NCI-H82 treated with DMSO at 0.1 percent for 48 hours (cell line): ENCODE measurements around the gene HDAC4.

Experiments used
- DNase-seq: peaks from one replicate; lab custom pipeline; 2025; ENCODE audit not compliant: unreplicated experiment; lab: John Stamatoyannopoulos, UW

Gene HDAC4

DNA sequence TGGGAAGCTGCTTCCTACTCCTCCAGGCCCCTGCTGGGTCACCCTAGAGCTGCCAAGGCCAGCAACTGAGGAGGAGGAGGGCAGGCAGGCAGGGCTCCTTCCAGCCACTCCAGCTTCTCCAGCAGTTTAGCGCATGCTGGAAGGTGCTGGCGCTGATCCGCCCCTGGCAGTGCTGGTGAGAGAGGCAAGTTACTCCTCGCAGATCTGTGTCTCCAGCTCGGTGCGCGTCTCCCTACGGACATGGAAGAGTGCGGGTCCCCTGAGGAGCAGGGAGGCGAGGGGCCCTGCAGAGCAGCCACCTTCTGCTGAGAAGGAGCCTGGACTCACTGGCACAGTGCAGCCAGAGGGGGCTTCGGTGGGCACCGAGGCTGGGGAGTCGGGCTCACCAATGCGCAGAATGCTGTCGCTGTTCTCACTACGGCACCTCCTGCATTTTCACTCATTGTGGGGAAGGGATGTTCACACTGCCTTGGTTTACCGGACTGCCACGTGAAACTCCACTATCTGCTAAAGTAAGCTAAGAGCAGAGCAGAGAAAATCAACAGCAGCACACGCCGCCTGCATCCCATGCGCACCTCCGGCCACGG lies 206.0 kb downstream of the HDAC4 start:
- no peak for DNase-seq

DNA sequence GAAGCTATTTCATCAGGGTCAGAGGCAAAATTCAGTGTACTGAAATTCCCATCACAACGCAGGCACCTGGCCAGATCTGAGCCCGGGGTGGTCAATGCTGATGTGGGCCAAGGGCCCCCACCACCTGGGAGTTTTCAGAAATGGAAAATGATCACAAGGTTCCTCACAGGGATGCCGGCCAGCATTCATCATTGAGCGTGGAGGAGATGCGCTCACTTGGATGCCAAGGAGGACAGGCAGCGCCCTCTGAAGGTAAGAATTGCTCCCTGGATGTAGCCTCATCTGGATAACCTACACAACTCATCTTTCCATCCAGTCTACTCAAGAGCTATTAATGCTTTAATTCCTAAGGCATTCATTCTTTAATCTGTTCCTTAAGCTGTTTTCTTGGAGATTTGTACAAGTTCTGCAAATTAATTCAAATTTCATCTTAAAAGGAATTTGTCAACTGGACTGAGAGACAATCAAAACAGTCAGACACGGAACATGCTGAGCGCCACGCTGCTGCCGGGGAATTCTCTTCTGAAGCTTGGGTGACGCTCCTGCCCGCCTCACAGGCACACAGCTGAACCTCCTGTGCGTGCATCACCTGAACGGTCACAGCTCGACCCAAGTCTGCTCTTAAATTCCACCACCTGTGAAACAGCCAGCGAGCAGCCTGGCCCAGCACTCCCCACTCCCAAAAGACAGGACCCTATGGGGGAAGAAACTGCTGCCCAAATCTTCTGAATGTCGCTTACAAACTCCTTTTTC lies 206.7 kb downstream of the HDAC4 start:
- DNase-seq, result no peak

DNA sequence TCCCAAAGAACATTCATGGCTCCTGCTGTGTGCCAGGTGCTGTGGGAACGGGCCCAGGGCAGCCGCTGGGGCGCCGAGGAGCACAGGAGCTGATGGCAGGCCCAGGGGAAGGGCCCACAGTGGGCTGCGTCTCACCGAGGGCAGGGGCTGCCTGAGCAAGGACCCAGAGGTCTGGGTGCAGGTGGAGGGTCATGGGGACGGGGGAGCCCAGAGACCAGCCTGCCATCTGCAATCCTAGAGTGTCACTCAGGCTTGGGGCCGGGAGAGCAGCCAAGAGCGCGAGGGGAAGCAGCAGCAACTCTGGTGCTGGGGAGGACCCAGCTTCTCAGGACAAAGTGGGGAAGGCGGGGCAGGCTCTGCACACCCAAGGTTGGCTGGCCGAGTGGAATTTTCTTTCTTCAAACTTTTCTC lies 207.4 kb downstream of the HDAC4 start:
- DNase-seq, result no peak

DNA sequence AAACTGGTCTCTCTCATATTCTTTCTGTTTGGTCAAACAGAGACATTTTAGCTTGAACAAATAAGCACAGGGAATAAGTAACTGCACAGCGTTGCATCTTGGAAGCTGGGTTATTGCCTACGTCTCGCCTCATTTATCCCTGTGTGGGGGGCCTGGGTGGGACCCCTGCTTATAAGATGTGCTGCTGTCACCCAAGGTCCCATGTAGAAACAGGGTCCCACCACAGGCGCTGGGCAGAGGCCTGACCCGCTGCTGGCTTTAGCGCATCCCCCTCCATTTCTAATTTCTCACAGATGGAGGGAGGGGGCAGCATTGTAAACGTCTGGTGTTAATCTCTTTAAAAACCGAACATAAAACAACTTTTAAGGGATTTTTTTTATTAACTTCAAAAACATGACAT lies 207.8 kb downstream of the HDAC4 start:
- no peak for DNase-seq

DNA sequence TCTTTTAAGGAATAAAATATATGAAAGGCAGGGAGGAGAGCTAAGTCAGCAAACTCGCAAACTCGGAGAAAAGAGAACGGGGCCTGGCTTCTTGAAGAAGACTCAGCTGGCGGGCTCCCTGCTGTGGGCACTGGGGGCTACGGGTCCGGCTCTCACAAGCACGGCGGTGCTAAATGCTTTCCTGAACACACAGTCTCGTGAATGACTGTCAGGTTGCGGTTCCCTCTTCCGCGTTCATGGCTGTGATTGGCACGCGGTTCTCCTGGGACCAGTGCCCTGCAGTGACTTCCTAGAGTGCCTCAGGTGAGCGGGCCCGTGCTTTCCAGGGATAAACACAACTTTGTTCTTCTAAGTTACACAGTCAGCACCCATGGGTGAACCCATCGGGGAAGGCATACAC lies 208.4 kb downstream of the HDAC4 start:
- no peak for DNase-seq

DNA sequence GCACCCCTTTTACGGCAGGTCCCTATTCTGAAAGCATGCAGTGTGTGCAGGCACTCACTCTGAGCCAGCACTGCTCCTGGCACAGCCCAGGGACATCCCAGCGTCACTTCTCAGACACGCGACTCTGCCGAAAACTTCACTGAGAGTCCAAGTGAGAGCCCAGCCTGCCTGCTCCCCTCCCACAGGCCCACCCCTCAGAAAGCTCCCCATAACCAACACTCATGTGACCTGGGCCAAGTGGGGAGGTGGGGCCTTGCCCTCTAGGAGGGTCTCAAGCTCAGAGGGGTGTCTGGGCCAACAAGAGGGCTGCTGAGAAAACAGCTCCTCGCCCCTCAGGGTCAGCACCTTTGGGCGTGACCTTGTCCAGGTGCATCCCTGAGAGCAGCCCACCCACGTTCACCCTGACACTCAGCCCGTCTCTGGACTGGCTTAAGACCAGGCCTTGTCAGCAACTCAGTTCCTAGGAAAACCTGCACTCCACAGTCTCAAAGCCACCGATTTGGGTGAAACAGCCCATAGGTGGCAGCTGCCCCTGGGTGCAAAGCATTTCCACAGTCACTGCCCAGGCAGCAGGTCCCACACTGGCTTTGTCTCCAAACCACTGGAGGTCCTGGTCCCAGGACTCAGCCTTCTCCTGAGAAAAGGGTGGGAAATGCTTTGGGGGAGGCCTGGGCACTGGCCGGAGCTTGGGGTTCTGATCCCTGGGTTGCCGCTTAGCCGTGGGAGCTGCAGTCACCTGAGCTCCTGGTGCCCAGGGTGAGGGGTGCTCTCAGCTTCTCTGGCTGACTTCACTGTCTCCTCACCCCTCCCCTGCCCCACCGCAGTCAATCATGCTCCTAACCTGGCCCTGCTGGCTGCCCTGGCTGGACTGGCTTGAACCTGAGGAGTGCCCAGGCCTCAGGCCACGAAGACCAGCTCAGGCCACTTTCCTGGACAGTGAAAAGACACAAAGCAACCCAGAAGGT lies 209.6 kb downstream of the HDAC4 start:
- DNase-seq, result no peak

DNA sequence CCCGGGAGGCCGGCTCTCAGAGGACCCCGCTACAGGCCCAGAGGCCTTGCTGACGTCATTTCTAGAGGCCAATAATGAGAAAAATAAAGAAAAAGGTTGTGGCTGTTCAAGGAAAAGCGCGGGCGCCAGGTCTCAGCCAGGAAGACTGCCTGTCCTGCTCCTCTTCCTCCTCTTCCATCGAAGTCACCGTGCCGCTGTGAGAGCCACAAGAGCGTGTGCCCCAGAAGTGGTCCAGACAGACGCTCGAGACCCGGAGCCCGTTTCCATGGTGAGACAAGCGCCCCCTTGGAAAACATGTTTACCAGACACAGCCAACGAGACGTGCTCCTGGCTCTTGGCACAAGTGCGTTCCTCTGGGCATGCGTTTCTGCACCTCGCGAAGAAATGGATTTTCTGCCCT lies 210.5 kb downstream of the HDAC4 start:
- DNase-seq, result no peak

DNA sequence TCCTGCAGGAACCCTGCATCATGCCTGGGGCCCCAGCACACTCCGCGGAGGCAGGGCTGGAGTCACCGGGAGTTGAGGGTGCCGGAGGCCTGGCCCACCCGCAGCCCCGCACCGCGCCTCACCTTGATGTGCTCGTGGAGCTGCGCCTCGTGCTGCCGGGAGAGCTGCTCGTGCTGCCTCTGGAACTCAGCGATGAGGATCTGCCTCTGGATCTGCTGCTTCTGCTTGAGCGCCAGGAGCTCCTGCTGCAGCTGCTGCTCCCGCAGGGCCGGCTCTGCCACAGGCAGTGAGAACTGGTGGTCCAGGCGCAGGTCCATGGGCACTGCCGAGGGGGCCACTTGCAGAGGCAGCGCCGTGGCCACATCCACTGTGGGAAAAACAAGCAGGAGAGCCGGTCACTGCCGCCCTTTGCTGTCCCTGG lies 211.1 kb downstream of the HDAC4 start:
- no peak for DNase-seq

DNA sequence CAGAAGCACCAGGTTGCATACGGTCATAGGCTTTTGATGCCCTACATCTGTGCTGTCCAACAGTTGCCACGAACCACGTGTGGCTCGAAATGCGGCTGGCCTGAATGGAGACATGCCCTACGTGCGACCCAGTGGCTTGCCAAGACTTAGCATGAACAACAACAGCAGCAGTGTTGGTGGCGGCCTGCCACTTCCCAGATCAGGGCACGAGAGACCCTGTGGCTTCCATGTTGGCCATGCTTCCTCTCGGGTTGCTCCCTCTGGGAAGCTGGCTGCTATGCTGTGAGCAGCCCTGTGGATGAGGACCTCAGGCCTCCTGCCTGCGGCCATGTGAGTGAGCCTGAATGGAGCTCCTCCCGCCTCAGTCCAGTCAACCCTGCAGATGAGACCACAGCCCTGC lies 212.3 kb downstream of the HDAC4 start:
- DNase-seq, result no peak

DNA sequence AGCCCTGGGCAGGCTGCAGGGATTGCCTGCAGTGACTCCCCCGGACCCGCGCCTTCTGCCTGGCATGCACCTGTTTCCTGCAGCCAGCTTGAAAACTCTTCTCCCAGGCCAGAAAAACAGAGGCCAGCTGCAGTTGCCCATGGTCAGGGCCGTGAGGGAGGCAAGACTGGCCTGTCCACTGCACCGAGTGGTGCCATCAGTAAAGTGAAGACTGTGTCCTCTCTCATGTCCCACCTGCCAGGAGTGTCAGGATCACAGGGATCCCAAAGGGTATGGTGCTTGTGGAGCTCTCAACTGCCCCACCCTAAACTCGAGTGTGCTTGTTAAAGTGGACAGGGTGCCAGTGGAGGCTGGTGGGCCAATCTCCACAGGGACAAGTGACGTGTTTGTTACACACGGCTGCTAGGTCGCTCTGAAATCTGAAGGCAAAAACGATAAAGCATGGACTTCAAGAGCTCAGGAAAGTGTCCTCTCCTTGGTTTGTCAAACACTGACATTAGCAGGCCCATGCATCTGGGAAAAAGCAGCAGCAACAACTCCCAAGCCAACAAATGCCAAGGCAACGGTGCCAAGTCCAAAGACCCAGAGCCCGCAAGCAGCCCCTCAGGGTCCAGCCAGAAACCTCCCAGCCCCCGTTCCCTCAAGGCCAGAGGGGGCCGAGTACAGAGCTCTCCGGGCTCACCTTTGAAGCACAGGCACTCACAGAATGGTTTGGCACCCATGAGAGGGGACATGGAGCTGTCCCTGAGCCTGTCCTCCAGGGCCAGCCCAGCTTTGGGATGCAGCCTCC lies 213.2 kb downstream of the HDAC4 start:
- no peak for DNase-seq

DNA sequence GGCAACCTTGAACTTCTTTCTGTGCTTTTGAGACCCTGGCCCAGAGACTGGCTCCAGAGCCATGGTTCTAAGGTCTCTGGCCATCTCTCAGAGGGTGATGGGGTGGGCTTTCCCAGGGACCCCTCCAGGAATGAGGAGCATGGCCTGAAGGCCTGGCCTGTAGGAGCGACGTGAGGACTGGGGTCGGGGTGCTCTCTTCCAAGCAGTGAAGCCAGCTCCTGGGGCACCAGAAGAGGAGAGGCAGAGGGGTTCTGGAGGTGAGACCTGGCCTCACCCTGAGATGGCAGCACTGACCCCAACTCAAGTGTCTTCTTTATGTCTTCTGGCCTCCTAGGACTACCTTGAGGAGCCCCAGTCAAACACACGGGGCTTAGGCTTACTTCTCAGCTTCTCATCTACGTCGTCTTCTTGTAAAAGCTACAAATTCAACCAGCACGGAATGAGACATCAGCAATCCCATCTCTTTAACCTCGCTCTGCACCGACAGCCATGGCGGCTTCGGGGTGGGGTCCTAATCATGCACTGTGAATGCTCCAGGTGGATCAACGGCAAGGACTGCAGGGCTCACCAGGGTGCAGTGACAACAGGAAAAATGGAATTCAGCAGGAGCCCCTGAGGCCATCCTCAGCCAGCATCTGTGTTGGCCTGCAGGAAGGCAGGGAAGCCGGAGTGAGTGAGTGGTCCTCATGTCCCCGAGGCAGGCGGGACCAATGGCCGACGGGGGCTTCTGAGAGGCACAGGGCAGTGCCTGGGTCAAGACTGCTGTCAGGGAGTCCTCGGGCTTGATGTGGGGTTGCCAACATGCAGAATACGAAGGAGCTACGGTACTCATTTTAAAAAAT lies 214.1 kb downstream of the HDAC4 start:
- DNase-seq, result no peak

DNA sequence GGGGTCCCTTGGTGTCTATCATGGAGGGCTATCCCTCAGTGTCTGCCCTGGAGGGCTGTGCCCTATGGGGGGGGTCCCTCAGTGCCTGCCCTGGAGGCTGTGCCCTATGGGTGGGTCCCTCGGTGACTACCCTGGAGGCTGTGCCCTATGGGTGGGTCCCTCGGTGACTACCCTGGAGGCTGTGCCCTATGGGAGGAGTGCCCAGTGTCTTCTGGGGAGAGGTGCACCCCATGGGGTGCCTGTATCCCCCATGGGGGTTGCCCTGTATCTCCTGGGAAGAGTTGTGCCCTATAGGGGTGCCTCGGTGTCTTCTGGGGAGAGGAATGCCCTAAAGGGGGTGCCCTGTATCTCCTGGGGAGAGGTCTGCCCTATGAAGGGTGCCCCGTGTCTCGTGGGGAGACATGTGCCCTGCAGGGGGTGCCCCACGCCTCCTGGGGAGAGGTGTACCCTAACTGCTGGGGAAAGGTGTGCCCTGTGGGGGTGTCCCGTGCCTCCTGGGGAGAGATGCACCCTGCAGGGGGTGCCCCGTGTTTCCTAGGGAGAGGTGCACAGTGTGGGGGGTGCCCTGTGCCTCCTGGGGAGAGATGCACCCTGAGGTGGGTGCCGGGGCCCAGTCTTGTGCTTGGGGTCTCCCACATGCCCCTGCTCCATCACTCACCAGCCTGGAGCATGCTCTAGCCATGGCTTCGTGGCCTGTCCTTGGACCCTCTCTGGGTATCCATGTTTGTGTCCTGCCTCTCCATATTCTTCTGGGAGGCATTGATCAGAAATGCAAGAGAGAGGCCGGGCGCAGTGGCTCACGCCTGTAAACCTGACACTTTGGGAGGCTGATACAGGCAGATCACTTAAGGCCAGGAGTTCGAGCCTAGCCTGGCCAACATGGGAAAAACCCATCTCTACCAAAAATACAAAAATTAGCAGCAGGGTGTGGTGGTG lies 215.6 kb downstream of the HDAC4 start:
- no peak for DNase-seq

DNA sequence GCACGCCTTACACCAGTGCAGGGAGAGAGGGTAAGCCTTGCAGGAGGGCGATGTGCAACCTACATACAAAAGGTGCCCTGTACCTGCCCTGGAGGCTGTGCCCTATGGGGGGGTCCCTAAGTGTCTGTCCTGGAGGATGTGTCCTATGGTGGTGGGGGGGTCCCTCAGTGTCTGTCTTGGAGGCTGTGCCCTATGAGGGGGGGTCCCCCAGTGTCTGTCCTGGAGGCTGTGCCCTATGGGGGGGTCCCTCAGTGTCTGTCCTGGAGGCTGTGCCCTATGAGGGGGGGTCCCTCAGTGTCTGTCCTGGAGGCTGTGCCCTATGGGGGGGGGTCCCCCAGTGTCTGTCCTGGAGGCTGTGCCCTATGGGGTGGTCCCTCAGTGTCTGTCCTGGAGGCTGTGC lies 216.6 kb downstream of the HDAC4 start:
- DNase-seq, result no peak

DNA sequence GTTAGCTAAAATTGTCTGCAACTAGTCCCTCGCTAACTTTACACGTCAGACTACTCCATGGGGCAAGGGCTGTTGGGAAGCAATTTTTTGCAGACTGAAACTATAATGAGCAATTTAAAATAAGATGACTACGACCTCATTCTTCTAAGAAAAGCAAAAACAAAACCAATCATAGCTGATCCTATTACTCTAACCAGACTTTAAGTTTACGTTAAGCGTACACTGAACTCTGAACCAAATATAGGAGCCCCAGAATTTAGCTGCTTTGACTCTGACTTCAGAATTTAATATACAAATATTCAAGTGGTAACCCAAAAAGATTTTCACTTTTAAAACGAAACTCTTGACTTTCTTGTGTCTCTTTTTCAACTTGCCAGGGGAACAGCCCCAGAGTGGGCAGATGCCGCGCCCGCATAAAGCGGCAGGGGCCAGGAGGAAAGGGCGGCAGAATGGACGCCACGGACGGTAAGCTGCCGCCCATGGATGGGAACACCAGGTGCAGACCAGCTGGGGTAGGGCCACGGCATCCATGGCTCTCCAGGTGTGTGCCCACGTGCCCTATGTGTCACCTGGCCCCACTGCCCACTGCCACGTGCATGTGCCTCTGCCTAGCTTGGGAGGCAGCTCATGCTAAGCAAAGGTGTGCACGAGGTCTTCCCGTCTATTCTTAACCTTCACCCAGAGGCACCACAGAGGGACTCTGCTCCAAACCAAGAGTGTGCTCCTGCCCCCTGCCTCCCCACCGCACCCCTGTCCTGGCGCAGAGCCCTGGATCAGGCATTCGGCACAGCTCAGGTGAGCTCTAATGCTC lies 217.6 kb downstream of the HDAC4 start:
- DNase-seq, result no peak

DNA sequence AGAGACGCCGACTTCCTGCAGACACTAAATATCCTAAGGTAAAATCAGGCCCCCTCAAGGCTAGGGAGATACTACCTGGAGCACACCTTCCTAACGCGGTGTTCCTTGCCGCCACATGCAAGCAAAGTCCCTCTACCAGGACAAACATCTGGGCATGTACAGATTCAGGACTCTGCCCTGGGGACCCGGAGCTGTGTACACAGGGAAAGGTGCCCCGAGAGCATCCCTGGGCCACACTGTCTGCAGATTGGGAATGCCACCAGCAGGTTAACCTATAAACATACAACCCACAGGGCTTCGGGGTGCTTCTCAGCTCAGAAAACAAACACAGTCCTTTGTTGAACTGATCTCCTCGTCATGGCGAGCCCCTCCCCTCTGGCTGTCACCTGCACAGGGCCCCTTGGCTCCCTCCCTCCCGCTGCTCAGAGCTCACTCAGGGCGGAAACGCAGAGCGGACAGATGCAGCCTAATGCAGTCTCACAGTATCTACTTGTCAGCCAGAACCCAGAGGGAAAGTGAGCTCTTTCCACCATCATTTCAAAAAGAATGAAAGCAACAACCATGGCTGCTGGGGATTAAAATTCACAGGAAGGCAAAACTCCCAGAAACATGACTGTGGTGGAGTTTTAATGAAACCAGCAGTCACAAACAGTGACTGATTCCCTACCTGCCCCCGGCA lies 218.8 kb downstream of the HDAC4 start:
- no peak for DNase-seq

DNA sequence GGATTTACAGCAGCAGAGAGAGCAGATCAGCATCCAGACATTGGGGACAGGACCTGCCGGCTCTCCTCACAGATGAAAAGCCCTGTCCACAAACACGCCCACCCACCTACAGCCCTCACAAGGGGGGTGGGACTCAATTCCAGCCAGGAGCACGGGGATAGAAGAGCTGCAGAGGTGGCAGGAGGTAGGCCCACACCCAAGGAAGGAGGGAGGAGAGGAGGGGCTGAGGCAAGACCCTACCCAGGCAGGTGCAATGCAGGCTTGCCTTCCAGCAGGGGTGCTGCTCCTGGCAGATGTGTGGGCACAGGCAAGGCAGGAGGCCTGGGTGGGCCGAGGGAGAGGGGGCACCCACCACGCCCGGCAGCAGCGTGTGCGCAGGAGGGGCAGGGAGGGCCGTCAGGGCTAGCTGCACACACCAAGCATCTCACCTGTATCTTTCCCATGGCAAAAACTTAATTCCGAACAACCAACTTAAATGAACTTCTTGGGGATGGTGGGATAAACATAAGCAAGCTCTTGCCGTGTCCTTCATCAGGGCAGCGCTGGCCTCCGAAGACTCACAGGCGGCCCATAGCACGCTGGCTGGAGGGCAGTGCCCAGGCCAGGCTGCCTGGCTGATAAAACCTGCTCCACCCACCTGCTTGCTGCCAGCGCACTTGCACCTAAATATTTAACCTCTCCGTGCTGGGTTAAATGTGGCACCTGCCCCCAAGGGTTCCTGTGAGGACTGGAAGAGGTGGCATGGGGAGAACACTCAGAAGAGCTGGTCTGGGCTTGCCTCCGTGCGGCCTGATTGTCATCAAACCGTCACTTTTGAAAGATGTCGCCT lies 219.5 kb downstream of the HDAC4 start:
- DNase-seq, result no peak
